ENCODE data around the gene CYP4F2. TPM values are rescaled to one million over a fixed set of nuclear protein-coding genes. Genes with fewer than 3 reads are reported as not detected.
"Not testable (repeated sequence)": the region's sequence is repeated elsewhere in the genome, so short reads cannot be mapped to it uniquely, and the experiment has no call there.

Gene CYP4F2
- total RNA-seq, 4 donors from 2014 or later, result not detected

- TF ChIP-seq EP300 (IDR thresholded peaks at IDR 0.05) (no peak), POLR2A (IDR thresholded peaks at IDR 0.05) (no peak), CTCF (IDR thresholded peaks at IDR 0.05) (no peak)
- Histone ChIP-seq H3K27ac (no peak overlapping the region), H3K9me3 (peaks cover 0 to 14% (median 6%) of the 10 kb centered on the region in 4 donors), H3K4me1 (peaks cover 0 to 5% (median 0%) of the 10 kb centered on the region in 4 donors), H3K4me3 (no peak overlapping the region), H3K27me3 (peaks cover 0 to 28% of the 10 kb centered on the region in 2 donors), H3K36me3 (peaks cover 0 to 24% (median 0%) of the 10 kb centered on the region in 3 donors)
- 90 to 93% methylated on average over 6 to 8 of the region's 8 CpGs for WGBS, 2 donors
- no peak for DNase-seq (ENCODE audit: low spot score in 2 of 2)
These were observed 16.0 kb upstream of the CYP4F2 start for GRCh38 chr19:15913830-15914229.

- Histone ChIP-seq H3K4me1 (peaks cover 0 to 5% (median 0%) of the 10 kb centered on the region in 4 donors), H3K9me3 (peaks cover 0 to 14% (median 6%) of the 10 kb centered on the region in 4 donors), H3K27me3 (peaks cover 0 to 28% of the 10 kb centered on the region in 2 donors), H3K27ac (no peak overlapping the region), H3K4me3 (no peak overlapping the region), H3K36me3 (peaks cover 0 to 24% (median 0%) of the 10 kb centered on the region in 3 donors)
- DNase-seq (ENCODE audit: low spot score in 2 of 2), result no peak
- 53 to 59% methylated on average over 4 to 6 of the region's 6 CpGs for WGBS, 2 donors
- TF ChIP-seq EP300 (IDR thresholded peaks at IDR 0.05) (no peak), POLR2A (IDR thresholded peaks at IDR 0.05) (no peak), CTCF (IDR thresholded peaks at IDR 0.05) (no peak)
These were observed 15.5 kb upstream of the CYP4F2 start for GRCh38 chr19:15913384-15913783.

- WGBS, 2 donors, result 3 to 4% methylated on average over 28 to 44 of the region's 44 CpGs
These were observed 13.8 kb upstream of the CYP4F2 start for GRCh38 chr19:15911599-15912235.

GRCh38 chr19:15905026-15905425, 7.2 kb upstream of the CYP4F2 start:
- Histone ChIP-seq H3K4me3 (no peak overlapping the region), H3K27me3 (peaks cover 0 to 16% of the 10 kb centered on the region in 2 donors), H3K36me3 (no peaks in the 10 kb centered on the region), H3K9me3 (peaks cover 0 to 3% (median 0%) of the 10 kb centered on the region in 4 donors), H3K27ac (no peak overlapping the region), H3K4me1 (peaks cover 0 to under 1% (median 0%) of the 10 kb centered on the region in 4 donors)
- TF ChIP-seq EP300 (IDR thresholded peaks at IDR 0.05) (no peak), CTCF (IDR thresholded peaks at IDR 0.05) (no peak), POLR2A (IDR thresholded peaks at IDR 0.05) (no peak)
- DNase-seq (ENCODE audit: low spot score in 2 of 2), result no peak

More at GRCh38 chr19:15911599-15912235, 13.8 kb upstream of the CYP4F2 start:
- peaks cover 0 to 5% (median 0%) of the 10 kb centered on the region in 4 donors for H3K4me1 ChIP-seq
- no peak overlapping the region for H3K4me3 ChIP-seq
- H3K9me3 ChIP-seq, result peaks cover 0 to 14% (median 6%) of the 10 kb centered on the region in 4 donors
- peaks cover 0 to 24% (median 0%) of the 10 kb centered on the region in 3 donors for H3K36me3 ChIP-seq
- TF ChIP-seq CTCF (IDR thresholded peaks at IDR 0.05), result no peak
- TF ChIP-seq EP300 (IDR thresholded peaks at IDR 0.05), result no peak
- no peak for TF ChIP-seq POLR2A (IDR thresholded peaks at IDR 0.05)
- no peak overlapping the region for H3K27ac ChIP-seq
- peaks cover 0 to 33% of the 10 kb centered on the region in 2 donors for H3K27me3 ChIP-seq
- no peak for DNase-seq (ENCODE audit: low spot score in 2 of 2)

- H3K9me3 ChIP-seq; H3K36me3 ChIP-seq; DNase-seq (ENCODE audit: low spot score in 2 of 2); H3K27ac ChIP-seq; H3K4me1 ChIP-seq; H3K4me3 ChIP-seq: not testable (repeated sequence)
- H3K27me3 ChIP-seq, result peaks cover 0 to 23% of the 10 kb centered on the region in 2 donors
- WGBS, 2 donors, result 89 to 91% methylated on average over 17 to 26 of the region's 29 CpGs
These were observed 5.0 kb upstream of the CYP4F2 start for GRCh38 chr19:15902898-15903297.

Data from tibial nerve (tissue), 4 donors.